Amygdala (tissue), 56 donors: ENCODE data around the gene AP2S1.
"Not testable (repeated sequence)": the region's sequence is repeated elsewhere in the genome, so short reads cannot be mapped to it uniquely, and the experiment has no call there.

Experiments used
- DNase-seq, 56 donors: peaks; one replicate each; lab custom pipeline; 2025; lab: John Stamatoyannopoulos, UW

AP2S1 gene

GRCh38 chr19:46850228-46851203, at the start of gene AP2S1:
Gene AP2S1 (minus strand): TSS chr19:46850846. CDS start chr19:46850766, 80 bp downstream.
- peak; percentile 44 to 99 (median 95) for DNase-seq

- no peak for DNase-seq
These were observed 49.7 kb upstream of the AP2S1 start for GRCh38 chr19:46900341-46900740.

- DNase-seq: peak in 19 of 56 donors; percentile 8 to 60 (median 18)
These were observed 48.1 kb upstream of the AP2S1 start for GRCh38 chr19:46898731-46899130.

- no peak for DNase-seq
These were observed 45.6 kb upstream of the AP2S1 start for GRCh38 chr19:46896076-46896794.

- DNase-seq: no peak
These were observed 41.9 kb upstream of the AP2S1 start for GRCh38 chr19:46892252-46893179.

GRCh38 chr19:46890423-46891170, 40.0 kb upstream of the AP2S1 start:
- DNase-seq: no peak

GRCh38 chr19:46887240-46887782, 36.7 kb upstream of the AP2S1 start:
- no peak for DNase-seq

GRCh38 chr19:46886546-46887239, 36.0 kb upstream of the AP2S1 start:
- DNase-seq: no peak

- no peak for DNase-seq
These were observed 34.8 kb upstream of the AP2S1 start for GRCh38 chr19:46885411-46885810.

GRCh38 chr19:46882751-46883150, 32.1 kb upstream of the AP2S1 start:
- not testable (repeated sequence) for DNase-seq

- no peak for DNase-seq
These were observed 31.4 kb upstream of the AP2S1 start for GRCh38 chr19:46882034-46882433.

- DNase-seq: no peak
These were observed 30.4 kb upstream of the AP2S1 start for GRCh38 chr19:46881092-46881491.

GRCh38 chr19:46880431-46880830, 29.8 kb upstream of the AP2S1 start:
- DNase-seq: no peak

- no peak for DNase-seq
These were observed 28.1 kb upstream of the AP2S1 start for GRCh38 chr19:46878613-46879375.

GRCh38 chr19:46875657-46876056, 25.0 kb upstream of the AP2S1 start:
- no peak for DNase-seq

GRCh38 chr19:46875234-46875633, 24.6 kb upstream of the AP2S1 start:
- no peak for DNase-seq

GRCh38 chr19:46872967-46873366, 22.3 kb upstream of the AP2S1 start:
- no peak for DNase-seq

GRCh38 chr19:46871173-46871572, 20.5 kb upstream of the AP2S1 start:
- not testable (repeated sequence) for DNase-seq
